Measurements from ENCODE around the gene IKZF1. TPM values are rescaled to one million over a fixed set of nuclear protein-coding genes. Genes with fewer than 3 reads are reported as not detected.

Gene IKZF1
- 5.9 and 8.5 TPM in 2 replicates for total RNA-seq
- long read RNA-seq, partial matches to known transcripts: 0 of 3 reads
- long read RNA-seq, other reads (novel, unspliced or antisense): 3 of 3 reads

DNA sequence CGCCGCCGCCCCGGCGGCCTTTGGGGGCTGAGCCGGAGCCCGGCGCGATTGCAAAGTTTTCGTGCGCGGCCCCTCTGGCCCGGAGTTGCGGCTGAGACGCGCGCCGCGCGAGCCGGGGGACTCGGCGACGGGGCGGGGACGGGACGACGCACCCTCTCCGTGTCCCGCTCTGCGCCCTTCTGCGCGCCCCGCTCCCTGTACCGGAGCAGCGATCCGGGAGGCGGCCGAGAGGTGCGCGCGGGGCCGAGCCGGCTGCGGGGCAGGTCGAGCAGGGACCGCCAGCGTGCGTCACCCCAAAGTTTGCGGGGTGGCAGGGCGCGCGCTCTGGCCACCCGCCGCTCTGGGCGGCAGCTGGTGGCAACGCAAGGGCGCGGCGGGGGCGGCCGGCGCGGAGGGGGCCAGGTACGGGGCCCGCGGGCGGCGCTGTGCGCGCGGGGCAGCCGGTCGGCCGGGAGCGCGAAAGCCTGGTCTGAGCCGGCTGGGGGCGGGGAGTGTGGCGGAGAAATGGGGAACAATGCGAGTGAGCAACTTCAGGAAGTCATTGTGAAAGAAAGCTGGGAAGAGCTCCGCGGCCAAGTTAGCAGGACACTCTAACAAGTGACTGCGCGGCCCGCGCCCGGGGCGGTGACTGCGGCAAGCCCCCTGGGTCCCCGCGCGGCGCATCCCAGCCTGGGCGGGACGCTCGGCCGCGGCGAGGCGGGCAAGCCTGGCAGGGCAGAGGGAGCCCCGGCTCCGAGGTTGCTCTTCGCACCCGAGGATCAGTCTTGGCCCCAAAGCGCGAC lies at the start of gene IKZF1:
Gene IKZF1 (plus strand): TSS at position 588 of the 782 bp plus-strand sequence. CDS start 14,346 bp downstream, outside the sequence.
- no peaks in the 10 kb centered on the region for H3K36me3 Mint-ChIP-seq (ENCODE audit: low read depth)
- H3K4me3 Mint-ChIP-seq: peak within 1 kb of the TSS; percentile 84
- TF ChIP-seq, protein P1, sequence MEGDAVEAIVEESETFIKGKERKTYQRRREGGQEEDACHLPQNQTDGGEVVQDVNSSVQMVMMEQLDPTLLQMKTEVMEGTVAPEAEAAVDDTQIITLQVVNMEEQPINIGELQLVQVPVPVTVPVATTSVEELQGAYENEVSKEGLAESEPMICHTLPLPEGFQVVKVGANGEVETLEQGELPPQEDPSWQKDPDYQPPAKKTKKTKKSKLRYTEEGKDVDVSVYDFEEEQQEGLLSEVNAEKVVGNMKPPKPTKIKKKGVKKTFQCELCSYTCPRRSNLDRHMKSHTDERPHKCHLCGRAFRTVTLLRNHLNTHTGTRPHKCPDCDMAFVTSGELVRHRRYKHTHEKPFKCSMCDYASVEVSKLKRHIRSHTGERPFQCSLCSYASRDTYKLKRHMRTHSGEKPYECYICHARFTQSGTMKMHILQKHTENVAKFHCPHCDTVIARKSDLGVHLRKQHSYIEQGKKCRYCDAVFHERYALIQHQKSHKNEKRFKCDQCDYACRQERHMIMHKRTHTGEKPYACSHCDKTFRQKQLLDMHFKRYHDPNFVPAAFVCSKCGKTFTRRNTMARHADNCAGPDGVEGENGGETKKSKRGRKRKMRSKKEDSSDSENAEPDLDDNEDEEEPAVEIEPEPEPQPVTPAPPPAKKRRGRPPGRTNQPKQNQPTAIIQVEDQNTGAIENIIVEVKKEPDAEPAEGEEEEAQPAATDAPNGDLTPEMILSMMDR (conservative IDR thresholded peaks at IDR 0.05): no peak
- H3K9me3 Mint-ChIP-seq: no peaks in the 10 kb centered on the region
- peak; percentile 44 for DNase-seq (ENCODE audit: low read depth, low spot score)
- peaks cover 28% of the 10 kb centered on the region for H3K4me1 Mint-ChIP-seq
- peaks cover 81% of the 10 kb centered on the region for H3K27me3 Mint-ChIP-seq (ENCODE audit: low read depth)
- H3K27ac Mint-ChIP-seq (ENCODE audit: unreplicated experiment): no peak within 1 kb of the TSS

DNA sequence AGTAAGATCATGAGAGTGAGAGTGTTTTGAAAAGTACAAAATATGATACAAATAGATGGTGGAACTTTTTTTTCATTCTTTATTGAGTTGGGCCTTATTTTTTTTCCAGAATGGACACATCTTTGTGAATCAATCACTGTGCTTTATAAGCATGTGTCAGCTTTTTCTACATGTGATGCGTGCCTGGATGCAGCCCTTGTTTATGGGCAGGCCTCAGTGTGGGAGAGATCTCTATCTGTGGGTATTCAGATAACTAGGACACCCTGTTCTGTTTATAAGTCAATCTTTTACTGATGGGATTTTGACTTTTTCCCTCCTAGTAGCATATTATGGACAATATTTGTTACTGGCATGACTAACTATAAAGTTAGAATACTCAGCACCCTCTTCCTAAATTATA lies 42.9 kb upstream of the IKZF1 start:
- Mint-ChIP-seq H3K9me3 (no peaks in the 10 kb centered on the region), H3K27ac (ENCODE audit: unreplicated experiment) (no peak overlapping the region), H3K4me3 (no peak overlapping the region), H3K27me3 (ENCODE audit: low read depth) (peaks cover 9% of the 10 kb centered on the region), H3K36me3 (ENCODE audit: low read depth) (no peaks in the 10 kb centered on the region), H3K4me1 (no peaks in the 10 kb centered on the region)
- no peak for DNase-seq (ENCODE audit: low read depth, low spot score)
- TF ChIP-seq, protein P1 (conservative IDR thresholded peaks at IDR 0.05): no peak

DNA sequence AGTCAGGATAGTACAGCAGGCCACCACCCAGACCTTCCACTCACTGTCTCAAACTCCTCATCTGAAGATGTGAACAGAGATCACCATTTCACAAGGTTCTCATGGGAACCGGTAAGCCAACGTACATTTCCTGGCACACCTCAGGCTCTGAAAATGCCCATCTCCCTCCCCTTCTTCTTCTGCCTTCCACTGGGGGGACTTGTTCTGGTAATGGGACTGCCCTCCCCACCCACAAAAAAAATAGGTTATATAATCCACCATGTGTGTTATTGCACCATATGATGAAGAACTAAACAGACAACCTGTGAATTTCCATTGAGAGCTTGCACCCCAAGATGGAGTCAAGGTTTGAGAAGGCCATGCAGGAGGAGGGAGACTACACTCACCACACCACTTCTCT lies 42.1 kb upstream of the IKZF1 start:
- no peaks in the 10 kb centered on the region for H3K4me1 Mint-ChIP-seq
- no peak overlapping the region for H3K27ac Mint-ChIP-seq (ENCODE audit: unreplicated experiment)
- TF ChIP-seq, protein P1 (conservative IDR thresholded peaks at IDR 0.05): no peak
- peaks cover 9% of the 10 kb centered on the region for H3K27me3 Mint-ChIP-seq (ENCODE audit: low read depth)
- H3K4me3 Mint-ChIP-seq: no peak overlapping the region
- DNase-seq (ENCODE audit: low read depth, low spot score): no peak
- H3K36me3 Mint-ChIP-seq (ENCODE audit: low read depth): no peaks in the 10 kb centered on the region
- no peaks in the 10 kb centered on the region for H3K9me3 Mint-ChIP-seq

DNA sequence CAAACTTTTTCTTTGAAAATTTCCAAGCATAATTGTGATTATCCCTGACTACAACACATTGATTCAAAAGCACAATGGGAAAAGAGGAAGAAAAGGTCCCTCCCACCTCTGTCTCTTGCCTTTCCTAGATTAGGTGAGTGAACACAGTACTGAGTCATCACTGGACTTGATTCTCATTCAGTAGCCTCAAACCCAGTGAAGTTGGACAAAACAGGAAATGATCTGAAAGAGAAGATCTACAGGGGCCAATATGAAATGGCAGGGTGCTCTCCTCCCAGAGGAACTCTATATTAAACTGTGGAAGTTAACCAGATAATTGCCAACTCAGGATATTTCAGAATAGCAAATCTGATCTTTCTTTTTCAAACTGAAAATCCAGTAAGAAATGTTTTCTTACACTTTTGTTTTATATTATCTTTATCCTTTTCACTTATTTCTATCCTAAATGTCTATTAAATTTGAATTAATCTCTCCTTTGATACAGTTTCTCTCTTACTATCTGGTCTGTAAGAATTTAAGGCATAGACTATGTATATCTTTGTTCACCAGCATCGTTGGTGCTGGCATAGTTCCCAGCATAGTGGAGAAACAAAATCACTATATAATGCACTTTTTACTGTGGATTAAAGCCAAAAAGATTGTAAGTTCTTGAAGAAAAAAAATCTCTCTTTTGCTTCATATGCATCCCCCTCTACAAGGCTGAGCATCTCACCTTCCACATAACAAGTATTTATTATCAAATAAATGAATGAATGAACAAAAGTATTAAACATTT lies 41.4 kb upstream of the IKZF1 start:
- H3K9me3 Mint-ChIP-seq: no peaks in the 10 kb centered on the region
- no peak overlapping the region for H3K27ac Mint-ChIP-seq (ENCODE audit: unreplicated experiment)
- TF ChIP-seq, protein P1 (conservative IDR thresholded peaks at IDR 0.05): no peak
- no peaks in the 10 kb centered on the region for H3K4me1 Mint-ChIP-seq
- DNase-seq (ENCODE audit: low read depth, low spot score): no peak
- H3K27me3 Mint-ChIP-seq (ENCODE audit: low read depth): peaks cover 9% of the 10 kb centered on the region
- H3K4me3 Mint-ChIP-seq: no peak overlapping the region
- no peaks in the 10 kb centered on the region for H3K36me3 Mint-ChIP-seq (ENCODE audit: low read depth)

DNA sequence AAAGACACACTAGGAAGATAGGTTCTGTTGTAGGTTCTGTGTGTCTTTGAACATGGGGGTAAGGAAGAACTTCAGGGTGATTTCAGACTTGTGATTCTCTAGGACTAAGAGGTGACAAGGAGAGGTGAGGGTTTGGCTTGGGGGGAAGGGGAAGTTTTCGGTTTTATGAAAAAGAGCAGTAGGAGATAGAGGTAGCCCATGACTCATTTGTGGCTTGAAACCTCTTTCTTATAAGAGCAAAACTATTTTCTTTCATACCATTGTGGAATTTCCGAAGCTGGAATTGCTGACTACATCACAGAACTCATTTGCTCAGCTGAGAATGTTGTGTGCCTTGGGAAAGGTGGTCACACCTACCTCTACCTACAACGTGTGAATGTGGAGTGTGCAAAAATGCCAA lies 39.6 kb upstream of the IKZF1 start:
- TF ChIP-seq, protein P1 (conservative IDR thresholded peaks at IDR 0.05): no peak
- H3K36me3 Mint-ChIP-seq (ENCODE audit: low read depth): no peaks in the 10 kb centered on the region
- no peaks in the 10 kb centered on the region for H3K4me1 Mint-ChIP-seq
- H3K27ac Mint-ChIP-seq (ENCODE audit: unreplicated experiment): no peak overlapping the region
- DNase-seq (ENCODE audit: low read depth, low spot score): no peak
- H3K4me3 Mint-ChIP-seq: no peak overlapping the region
- H3K9me3 Mint-ChIP-seq: no peaks in the 10 kb centered on the region
- peaks cover 9% of the 10 kb centered on the region for H3K27me3 Mint-ChIP-seq (ENCODE audit: low read depth)
